ENCODE results near the gene LRBA. TPM values are rescaled to one million over a fixed set of nuclear protein-coding genes. Genes with fewer than 3 reads are reported as not detected.

LRBA gene
- polyA plus RNA-seq, 2 of the 4 experiments (the other 2 are of a cell fraction): 10.7 to 25.1 TPM

DNA sequence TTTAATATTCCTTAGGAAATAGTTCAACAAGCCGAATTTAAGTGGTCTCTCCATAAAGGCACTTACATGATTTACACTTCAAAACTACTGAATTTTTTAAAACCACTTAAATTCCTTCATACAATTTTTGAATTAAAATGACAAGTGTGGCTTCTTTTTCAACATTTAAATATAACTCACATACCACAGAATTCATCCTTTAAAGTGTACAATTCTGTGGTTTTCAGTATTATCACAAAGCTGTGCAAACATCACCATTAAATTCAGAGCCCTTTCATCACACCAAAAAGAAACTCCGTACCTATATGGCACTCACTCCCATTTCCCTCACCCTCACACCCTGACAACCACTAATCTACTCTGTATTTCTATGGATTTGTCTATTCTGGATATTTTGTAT lies 634.0 kb downstream of the LRBA start:
- no peaks in the 10 kb centered on the region for H3K9me3 ChIP-seq
- no peak for TF ChIP-seq HOXA7 (CRISPR knock-in tag; IDR thresholded peaks at IDR 0.05)
- TF ChIP-seq FOSL2 (IDR thresholded peaks at IDR 0.05): no peak
- TF ChIP-seq FOSL2 (CRISPR knock-in tag; IDR thresholded peaks at IDR 0.05): no peak
- TF ChIP-seq HDAC2 (IDR thresholded peaks at IDR 0.05): no peak
- TF ChIP-seq, protein P1, sequence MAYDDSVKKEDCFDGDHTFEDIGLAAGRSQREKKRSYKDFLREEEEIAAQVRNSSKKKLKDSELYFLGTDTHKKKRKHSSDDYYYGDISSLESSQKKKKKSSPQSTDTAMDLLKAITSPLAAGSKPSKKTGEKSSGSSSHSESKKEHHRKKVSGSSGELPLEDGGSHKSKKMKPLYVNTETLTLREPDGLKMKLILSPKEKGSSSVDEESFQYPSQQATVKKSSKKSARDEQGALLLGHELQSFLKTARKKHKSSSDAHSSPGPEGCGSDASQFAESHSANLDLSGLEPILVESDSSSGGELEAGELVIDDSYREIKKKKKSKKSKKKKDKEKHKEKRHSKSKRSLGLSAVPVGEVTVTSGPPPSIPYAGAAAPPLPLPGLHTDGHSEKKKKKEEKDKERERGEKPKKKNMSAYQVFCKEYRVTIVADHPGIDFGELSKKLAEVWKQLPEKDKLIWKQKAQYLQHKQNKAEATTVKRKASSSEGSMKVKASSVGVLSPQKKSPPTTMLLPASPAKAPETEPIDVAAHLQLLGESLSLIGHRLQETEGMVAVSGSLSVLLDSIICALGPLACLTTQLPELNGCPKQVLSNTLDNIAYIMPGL (CRISPR knock-in tag; IDR thresholded peaks at IDR 0.05; ENCODE audit: borderline replicate concordance): no peak
- no peak for TF ChIP-seq KDM1A (IDR thresholded peaks at IDR 0.05; ENCODE audit: low read depth)
- TF ChIP-seq ESRRA (IDR thresholded peaks at IDR 0.05; ENCODE audit: borderline replicate concordance, low read length): no peak
- CTCF ChIA-PET: no interaction called here
- DNase-seq (ENCODE audit: low read depth in 1 of 2, low spot score in 1 of 2) (no peak), ATAC-seq (no peak), FAIRE-seq (no peak)
- H3K4me2 ChIP-seq: no peak overlapping the region
- H3K4me3 ChIP-seq: no peak overlapping the region
- POLR2A ChIA-PET: no interaction called here
- H3K27ac ChIP-seq: no peak overlapping the region
- 83% methylated on average over 2 of the region's 2 CpGs for WGBS (ENCODE audit: missing lambda C conversion rate)
- H3K4me1 ChIP-seq: no peaks in the 10 kb centered on the region

DNA sequence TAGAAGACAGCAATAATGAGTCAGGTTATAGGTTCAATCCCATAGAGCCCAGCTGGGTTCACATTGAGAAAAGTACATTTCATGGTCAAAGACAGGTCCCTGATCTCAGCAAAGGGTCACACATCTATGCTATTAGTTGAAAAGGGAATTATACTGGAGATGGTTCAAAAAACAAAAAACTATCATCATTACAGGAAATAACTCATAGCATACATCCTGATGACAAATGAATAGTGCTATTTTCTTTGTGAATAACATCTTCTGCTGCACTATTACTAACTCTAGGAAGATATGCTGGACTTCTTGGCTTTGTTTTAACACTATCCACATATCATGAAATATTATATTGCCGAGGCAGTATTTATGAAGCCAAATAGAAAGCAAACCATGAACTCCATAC lies 635.6 kb downstream of the LRBA start:
- no peak for DNase-seq (ENCODE audit: low read depth in 1 of 2, low spot score in 1 of 2)

More for the DNA sequence above, 635.6 kb downstream of the LRBA start:
- ATAC-seq (no peak), FAIRE-seq (no peak)
- Histone ChIP-seq H3K4me2 (no peak overlapping the region), H3K9me3 (no peaks in the 10 kb centered on the region), H3K27ac (no peak overlapping the region), H3K4me1 (no peaks in the 10 kb centered on the region), H3K4me3 (no peak overlapping the region)
- CTCF ChIA-PET: no interaction called here
- no peak for TF ChIP-seq TFCP2L1 (CRISPR knock-in tag; IDR thresholded peaks at IDR 0.05)
- no peak for TF ChIP-seq ZSCAN20 (CRISPR knock-in tag; IDR thresholded peaks at IDR 0.05)
- TF ChIP-seq HOXB5 (CRISPR knock-in tag; IDR thresholded peaks at IDR 0.05): no peak
- TF ChIP-seq FOXS1 (CRISPR knock-in tag; IDR thresholded peaks at IDR 0.05): no peak
- no peak for TF ChIP-seq ESRRA (IDR thresholded peaks at IDR 0.05; ENCODE audit: borderline replicate concordance, low read length)
- TF ChIP-seq, protein P2, sequence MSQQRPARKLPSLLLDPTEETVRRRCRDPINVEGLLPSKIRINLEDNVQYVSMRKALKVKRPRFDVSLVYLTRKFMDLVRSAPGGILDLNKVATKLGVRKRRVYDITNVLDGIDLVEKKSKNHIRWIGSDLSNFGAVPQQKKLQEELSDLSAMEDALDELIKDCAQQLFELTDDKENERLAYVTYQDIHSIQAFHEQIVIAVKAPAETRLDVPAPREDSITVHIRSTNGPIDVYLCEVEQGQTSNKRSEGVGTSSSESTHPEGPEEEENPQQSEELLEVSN (IDR thresholded peaks at IDR 0.05; ENCODE audit: borderline replicate concordance, low read depth): no peak
- TF ChIP-seq HDAC2 (IDR thresholded peaks at IDR 0.05): no peak
- no peak for TF ChIP-seq MAFK (IDR thresholded peaks at IDR 0.05; ENCODE audit: partially characterized antibody)
- TF ChIP-seq CBX8 (IDR thresholded peaks at IDR 0.05): no peak
- TF ChIP-seq, protein P3, sequence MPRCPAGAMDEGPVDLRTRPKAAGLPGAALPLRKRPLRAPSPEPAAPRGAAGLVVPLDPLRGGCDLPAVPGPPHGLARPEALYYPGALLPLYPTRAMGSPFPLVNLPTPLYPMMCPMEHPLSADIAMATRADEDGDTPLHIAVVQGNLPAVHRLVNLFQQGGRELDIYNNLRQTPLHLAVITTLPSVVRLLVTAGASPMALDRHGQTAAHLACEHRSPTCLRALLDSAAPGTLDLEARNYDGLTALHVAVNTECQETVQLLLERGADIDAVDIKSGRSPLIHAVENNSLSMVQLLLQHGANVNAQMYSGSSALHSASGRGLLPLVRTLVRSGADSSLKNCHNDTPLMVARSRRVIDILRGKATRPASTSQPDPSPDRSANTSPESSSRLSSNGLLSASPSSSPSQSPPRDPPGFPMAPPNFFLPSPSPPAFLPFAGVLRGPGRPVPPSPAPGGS (IDR thresholded peaks at IDR 0.05): no peak
- no peak for TF ChIP-seq BHLHE40 (IDR thresholded peaks at IDR 0.05; ENCODE audit: low read depth, low read length)
- TF ChIP-seq, protein P1 (CRISPR knock-in tag; IDR thresholded peaks at IDR 0.05; ENCODE audit: borderline replicate concordance): no peak
- TF ChIP-seq HOXB13 (CRISPR knock-in tag; IDR thresholded peaks at IDR 0.05; ENCODE audit: low read depth): no peak
- TF ChIP-seq, protein P4, sequence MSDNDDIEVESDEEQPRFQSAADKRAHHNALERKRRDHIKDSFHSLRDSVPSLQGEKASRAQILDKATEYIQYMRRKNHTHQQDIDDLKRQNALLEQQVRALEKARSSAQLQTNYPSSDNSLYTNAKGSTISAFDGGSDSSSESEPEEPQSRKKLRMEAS (IDR thresholded peaks at IDR 0.05): no peak
- no peak for TF ChIP-seq GATA3 (IDR thresholded peaks at IDR 0.05; ENCODE audit: borderline replicate concordance)
- TF ChIP-seq RFX5 (IDR thresholded peaks at IDR 0.05): no peak
- TF ChIP-seq, protein P5, sequence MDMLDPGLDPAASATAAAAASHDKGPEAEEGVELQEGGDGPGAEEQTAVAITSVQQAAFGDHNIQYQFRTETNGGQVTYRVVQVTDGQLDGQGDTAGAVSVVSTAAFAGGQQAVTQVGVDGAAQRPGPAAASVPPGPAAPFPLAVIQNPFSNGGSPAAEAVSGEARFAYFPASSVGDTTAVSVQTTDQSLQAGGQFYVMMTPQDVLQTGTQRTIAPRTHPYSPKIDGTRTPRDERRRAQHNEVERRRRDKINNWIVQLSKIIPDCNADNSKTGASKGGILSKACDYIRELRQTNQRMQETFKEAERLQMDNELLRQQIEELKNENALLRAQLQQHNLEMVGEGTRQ (IDR thresholded peaks at IDR 0.05): no peak
- TF ChIP-seq RCOR1 (IDR thresholded peaks at IDR 0.05; ENCODE audit: low read depth, low read length): no peak
- TF ChIP-seq, protein P6, sequence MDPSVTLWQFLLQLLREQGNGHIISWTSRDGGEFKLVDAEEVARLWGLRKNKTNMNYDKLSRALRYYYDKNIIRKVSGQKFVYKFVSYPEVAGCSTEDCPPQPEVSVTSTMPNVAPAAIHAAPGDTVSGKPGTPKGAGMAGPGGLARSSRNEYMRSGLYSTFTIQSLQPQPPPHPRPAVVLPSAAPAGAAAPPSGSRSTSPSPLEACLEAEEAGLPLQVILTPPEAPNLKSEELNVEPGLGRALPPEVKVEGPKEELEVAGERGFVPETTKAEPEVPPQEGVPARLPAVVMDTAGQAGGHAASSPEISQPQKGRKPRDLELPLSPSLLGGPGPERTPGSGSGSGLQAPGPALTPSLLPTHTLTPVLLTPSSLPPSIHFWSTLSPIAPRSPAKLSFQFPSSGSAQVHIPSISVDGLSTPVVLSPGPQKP (IDR thresholded peaks at IDR 0.05; ENCODE audit: low read depth, low read length): no peak
- TF ChIP-seq EHF (CRISPR knock-in tag; IDR thresholded peaks at IDR 0.05): no peak
- WGBS (ENCODE audit: missing lambda C conversion rate): 92% methylated on average over 1 of the region's 1 CpG
- POLR2A ChIA-PET: no interaction called here

Measured in A549 (cell line).